ENCODE measurements around the gene LRRC26. TPM values are rescaled to one million over a fixed set of nuclear protein-coding genes. Genes with fewer than 3 reads are reported as not detected.
A peak's percentile ranks its signal among the peaks of the same experiment; 100 is the strongest.

Gene LRRC26
- total and polyA plus RNA-seq, 2 experiments from 2014 or later = 2.3 TPM; not detected in 1

DNA sequence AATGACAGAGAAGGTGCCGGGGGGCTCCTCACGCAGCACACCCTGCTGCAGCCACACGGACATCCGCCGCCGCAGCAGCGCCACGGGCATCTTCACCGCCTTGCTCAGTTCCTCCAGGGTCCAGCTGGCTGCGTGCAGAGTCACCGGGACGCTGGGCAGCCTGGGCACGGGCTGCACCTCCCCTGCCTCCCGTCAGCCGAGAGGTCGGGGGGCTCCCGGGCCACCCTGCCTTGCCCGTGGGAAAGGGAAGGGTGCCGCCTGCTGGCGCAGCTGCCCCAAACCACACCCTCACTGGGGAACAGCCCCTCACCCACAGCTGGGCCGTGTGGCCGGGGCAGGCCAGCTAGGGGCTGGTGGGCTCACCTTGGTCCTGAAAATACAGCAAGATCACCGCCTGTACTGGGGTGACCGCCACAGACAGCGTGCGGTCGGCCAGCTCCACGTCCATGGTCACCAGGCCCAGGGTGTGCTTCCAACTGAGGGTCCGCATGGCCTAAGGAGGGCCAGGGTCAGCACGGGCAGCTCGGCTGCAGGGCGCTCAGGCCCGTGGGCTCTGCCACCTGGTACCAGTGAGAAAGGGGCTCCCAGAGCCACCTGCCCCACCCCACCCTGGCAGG lies 5.6 kb upstream of the LRRC26 start:
- no peak overlapping the region for H3K27ac ChIP-seq
- peaks cover 57% of the 10 kb centered on the region for H3K27me3 ChIP-seq
- H3K36me3 ChIP-seq = peaks cover 5% of the 10 kb centered on the region
- peak; percentile 4 for TF ChIP-seq CTCF (IDR thresholded peaks at IDR 0.05; ENCODE audit: low read depth, low read length)
- H3K4me1 ChIP-seq (ENCODE audit: low read depth) = no peaks in the 10 kb centered on the region
- no peak for DNase-seq (ENCODE audit: low read depth in 1 of 2, low spot score in 1 of 2)
- H3K4me3 ChIP-seq = no peak overlapping the region
- H3K9me3 ChIP-seq (ENCODE audit: low read depth) = no peaks in the 10 kb centered on the region

- Histone ChIP-seq H3K9me3 (ENCODE audit: low read depth) (no peaks in the 10 kb centered on the region), H3K27ac (no peak overlapping the region), H3K4me1 (ENCODE audit: low read depth) (no peaks in the 10 kb centered on the region), H3K4me3 (no peak overlapping the region), H3K27me3 (peaks cover 63% of the 10 kb centered on the region), H3K36me3 (peaks cover 2% of the 10 kb centered on the region)
- no peak for DNase-seq (ENCODE audit: low read depth in 1 of 2, low spot score in 1 of 2)
- no peak for TF ChIP-seq CTCF (IDR thresholded peaks at IDR 0.05; ENCODE audit: low read depth, low read length)
Observed at GRCh38 chr9:137174722-137175293, 5.0 kb upstream of the LRRC26 start.

DNA sequence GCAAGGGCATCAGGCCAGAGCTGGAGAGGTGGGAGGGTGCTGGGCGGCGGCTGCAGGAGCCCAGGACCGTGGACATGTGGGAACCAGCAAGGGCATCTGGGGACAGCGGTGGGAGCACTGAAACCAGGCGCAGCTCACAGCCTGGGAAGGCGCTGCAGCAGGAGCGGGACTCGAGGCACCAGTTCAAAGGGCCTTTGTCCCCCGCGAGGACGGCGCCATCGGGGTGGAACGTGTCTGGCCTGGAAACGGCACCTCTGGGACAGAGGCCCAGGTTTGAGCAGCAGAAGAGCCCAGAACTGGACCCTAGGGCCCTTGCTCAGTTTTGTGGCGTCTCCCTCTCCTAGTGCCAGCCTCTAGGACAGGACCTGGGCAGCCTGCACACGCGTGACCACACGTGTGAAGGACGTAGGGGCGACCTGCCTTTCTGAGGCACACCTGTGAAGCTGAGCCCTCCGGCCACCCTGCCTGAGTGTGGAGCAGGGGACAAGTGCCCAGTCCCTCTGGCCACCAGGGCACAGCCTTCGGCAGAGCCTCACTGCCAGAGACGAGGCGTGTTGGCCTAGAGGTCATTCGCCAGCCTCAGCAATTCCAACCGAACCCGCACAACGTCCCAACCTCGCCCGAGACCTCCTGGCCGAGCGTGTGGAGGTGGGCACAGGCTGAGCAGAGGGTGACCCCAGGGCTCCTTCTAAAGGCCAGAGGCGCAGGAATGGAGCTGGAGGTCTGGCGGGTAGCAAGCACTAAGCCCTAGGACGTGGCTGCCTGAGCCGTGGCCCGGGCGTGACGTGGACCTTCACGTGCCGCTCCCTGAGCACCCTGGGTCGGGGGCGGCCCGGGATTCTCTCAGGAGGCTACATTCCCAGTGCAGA lies 4.2 kb upstream of the LRRC26 start:
- Histone ChIP-seq H3K4me3 (no peak overlapping the region), H3K36me3 (no peaks in the 10 kb centered on the region), H3K9me3 (ENCODE audit: low read depth) (no peaks in the 10 kb centered on the region), H3K4me1 (ENCODE audit: low read depth) (no peaks in the 10 kb centered on the region), H3K27ac (no peak overlapping the region), H3K27me3 (peaks cover 71% of the 10 kb centered on the region)
- no peak for DNase-seq (ENCODE audit: low read depth in 1 of 2, low spot score in 1 of 2)
- TF ChIP-seq CTCF (IDR thresholded peaks at IDR 0.05; ENCODE audit: low read depth, low read length) = no peak

DNA sequence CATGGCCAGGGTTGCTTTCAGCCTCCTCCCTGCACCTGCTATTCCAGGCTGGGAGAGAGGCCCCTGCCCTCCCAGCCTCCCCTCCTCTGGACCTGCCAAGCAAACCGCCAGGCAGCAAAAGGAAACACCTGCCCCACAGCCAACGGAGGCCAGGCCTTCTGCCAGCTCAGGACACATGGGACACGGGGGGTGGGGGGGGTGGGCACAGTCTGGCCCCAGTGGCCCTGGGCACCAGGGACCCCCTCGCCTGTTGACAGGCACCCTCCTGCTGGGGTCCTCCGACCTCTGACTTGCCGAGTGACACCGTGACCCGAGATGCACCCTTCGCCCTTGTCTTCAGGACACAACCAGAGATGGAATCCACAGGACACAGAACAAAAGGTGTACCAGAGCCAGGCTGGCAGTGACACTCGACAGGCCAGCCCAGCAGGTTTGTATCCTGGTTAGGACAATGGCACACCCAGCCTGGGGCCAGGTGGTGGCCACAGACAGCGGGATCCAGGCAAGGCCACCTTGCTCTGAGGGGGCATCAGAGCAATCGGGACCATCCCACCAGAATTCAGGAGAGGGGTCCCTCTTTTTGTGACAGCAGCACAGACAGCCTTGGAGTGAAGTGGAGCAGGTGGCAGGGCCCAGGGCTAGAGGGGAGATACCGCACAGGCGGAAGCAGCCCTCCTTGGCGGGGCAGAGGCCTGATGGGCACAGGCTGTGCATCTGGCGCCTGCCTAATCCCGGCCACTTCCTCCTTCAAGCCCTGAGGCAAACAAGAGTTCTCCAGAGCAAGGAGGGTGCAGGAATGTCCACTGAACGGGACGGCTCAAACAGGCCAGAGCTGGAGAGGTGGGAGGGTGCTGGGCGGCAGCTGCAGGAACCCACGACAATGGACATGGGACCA lies 3.3 kb upstream of the LRRC26 start:
- Histone ChIP-seq H3K27me3 (peaks cover 80% of the 10 kb centered on the region), H3K27ac (no peak overlapping the region)

More for the DNA sequence above, 3.3 kb upstream of the LRRC26 start:
- no peaks in the 10 kb centered on the region for H3K36me3 ChIP-seq
- no peak for TF ChIP-seq CTCF (IDR thresholded peaks at IDR 0.05; ENCODE audit: low read depth, low read length)
- no peak overlapping the region for H3K4me3 ChIP-seq
- no peaks in the 10 kb centered on the region for H3K9me3 ChIP-seq (ENCODE audit: low read depth)
- peaks cover 3% of the 10 kb centered on the region for H3K4me1 ChIP-seq (ENCODE audit: low read depth)
- DNase-seq (ENCODE audit: low read depth in 1 of 2, low spot score in 1 of 2) = no peak
